Islet of Langerhans (tissue), 1 donor: ENCODE results near the gene TMEM238.
A peak's percentile ranks its signal among the peaks of the same experiment; 100 is the strongest.

ENCODE experiments used
- FAIRE-seq: peaks from one replicate; lab custom pipeline; 2011; peaks lifted over from hg19 to GRCh38; lab: Jason Lieb, UNC

The TMEM238 gene

DNA sequence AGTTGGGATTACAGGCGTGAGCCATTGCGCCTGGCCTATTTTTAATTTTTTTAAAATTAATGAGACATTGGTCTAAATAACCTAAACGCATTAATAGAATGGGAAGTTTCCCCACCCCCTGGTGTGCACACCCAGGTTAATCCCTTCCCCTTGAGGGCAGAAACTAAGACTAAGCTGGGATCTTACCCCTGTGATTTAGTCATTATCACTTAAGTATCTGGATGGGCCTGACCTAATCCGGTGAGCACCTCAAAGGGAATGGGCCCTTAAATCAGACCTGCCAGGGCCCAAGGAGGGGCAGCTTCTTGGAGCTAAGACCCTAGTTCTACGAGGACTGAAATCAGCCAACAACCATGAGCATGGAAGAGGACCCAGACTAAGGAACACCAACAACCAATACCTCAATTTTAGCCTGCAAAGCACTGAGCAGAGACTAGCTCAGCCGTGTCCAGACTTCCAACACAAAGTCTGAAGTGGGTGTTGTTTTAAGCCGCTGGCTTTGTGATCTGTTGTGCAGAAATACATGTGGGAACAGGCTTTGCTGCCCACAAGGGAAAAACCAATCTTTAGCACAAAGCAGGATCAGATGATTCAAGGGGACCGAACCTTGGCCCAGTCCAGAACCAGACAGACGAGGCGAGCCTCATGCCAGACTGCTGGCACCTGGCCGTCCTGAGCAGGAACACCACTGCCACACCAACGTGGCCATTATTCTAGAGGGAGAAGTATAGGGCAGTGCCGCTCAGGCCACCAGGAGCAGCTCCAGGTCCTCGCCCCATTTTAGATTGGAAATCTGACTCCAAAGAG is 16.4 kb upstream of the TMEM238 start:
- FAIRE-seq = no peak

GRCh38 chr19:55398200-55398925 is 14.3 kb upstream of the TMEM238 start:
- FAIRE-seq = no peak

- FAIRE-seq = no peak
These were observed 9.0 kb upstream of the TMEM238 start for GRCh38 chr19:55392820-55393761.

DNA sequence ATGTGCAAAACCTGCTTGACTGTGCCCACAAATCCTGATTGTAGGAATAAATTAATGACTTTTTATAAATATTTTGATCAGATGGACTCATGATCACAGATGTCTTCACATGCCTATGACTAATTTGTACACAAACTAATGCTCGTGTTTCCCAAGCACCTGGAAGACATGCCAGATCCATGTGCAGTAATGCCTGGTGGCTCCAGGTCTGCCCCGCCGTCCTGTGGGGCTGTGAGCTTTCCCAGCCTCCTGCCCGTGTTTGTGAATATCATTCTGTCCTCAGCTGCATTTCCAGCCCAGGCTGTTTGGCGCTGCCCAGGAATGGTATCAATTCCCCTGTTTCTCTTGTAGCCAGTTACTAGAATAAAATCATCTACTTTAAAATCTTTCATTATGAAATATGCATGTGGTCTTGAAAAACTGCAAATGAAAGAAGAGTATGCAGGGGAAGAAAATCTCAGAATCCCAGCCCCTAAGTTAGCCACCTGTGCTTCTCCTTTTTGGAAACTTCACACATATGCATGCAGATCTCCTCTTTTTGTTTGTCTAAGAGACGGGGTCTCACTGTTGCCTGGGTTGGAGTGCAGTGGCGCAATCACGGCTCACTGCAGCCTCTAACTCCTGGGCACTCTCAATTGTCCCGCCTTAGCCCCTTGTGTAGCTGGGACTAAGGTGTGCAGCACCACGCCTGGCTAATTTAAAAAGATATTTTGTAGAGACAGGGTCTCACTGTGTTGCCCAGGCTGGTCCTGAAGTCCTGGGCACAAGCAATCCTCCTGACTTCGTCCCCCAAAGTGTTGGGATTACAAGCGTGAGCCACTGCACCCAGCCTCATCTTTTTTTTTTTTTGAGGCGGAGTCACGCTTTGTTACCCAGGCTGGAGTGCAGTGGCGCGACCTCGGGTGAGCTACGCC is 7.9 kb upstream of the TMEM238 start:
- FAIRE-seq = no peak

DNA sequence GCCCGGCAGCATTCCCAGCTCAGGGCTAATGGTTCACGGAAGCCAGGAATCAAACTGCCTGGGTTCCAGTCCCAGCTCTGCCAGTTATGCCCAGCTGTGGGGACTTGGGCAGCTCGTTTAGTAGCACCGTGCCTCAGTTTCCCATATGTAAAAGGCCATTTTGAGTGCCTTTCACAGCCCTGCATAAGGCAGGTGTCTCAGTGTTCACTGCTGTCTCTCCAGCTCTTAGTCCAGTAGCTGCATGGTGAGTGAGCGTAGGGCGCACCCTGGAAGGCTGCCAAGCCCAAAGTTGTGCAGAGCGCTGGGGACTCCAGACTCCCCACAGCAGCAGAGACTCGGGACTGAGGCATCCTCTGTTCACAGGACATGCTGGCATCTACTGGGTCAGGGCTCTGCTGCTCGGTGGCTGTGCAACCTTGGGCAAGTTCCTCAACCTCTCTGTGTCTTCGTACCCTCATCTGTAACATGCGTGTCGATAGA is 7.1 kb upstream of the TMEM238 start:
- FAIRE-seq = no peak

GRCh38 chr19:55390461-55390880 is 6.4 kb upstream of the TMEM238 start:
- no peak for FAIRE-seq

- no peak for FAIRE-seq
These were observed 5.6 kb upstream of the TMEM238 start for GRCh38 chr19:55389386-55390317.

DNA sequence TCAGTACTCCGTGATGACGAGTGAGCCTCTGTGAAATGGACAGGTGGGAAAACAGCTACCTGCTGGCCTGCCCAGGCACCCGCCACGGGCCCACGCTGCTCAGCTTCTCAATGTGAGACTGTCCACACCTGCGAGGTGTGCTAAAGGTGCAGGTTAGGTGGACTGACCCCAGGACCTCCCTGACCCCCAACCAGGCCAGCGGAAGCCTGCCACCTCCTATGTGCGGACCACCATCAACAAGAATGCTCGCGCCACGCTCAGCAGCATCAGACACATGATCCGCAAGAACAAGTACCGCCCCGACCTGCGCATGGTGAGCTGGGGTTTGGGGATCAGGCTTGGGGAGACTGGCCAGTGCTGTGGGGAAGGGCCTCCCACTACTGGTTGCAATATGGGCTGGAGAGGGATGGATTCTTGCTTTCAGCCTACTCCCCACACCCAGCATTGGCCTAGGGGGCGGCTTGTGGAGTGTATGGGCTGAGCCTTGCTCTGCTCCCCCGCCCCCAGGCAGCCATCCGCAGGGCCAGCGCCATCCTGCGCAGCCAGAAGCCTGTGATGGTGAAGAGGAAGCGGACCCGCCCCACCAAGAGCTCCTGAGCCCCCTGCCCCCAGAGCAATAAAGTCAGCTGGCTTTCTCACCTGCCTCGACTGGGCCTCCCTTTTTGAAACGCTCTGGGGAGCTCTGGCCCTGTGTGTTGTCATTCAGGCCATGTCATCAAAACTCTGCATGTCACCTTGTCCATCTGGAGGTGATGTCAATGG is 3.8 kb upstream of the TMEM238 start:
- no peak for FAIRE-seq

- no peak for FAIRE-seq
These were observed 2.4 kb upstream of the TMEM238 start for GRCh38 chr19:55386493-55386971.

- FAIRE-seq = peak; percentile 38
These were observed 1.8 kb upstream of the TMEM238 start, which contains the start of gene RPL28 for GRCh38 chr19:55385724-55386492. RPL28 (plus strand) TSS chr19:55385932; CDS start chr19:55386358, 426 bp downstream.

DNA sequence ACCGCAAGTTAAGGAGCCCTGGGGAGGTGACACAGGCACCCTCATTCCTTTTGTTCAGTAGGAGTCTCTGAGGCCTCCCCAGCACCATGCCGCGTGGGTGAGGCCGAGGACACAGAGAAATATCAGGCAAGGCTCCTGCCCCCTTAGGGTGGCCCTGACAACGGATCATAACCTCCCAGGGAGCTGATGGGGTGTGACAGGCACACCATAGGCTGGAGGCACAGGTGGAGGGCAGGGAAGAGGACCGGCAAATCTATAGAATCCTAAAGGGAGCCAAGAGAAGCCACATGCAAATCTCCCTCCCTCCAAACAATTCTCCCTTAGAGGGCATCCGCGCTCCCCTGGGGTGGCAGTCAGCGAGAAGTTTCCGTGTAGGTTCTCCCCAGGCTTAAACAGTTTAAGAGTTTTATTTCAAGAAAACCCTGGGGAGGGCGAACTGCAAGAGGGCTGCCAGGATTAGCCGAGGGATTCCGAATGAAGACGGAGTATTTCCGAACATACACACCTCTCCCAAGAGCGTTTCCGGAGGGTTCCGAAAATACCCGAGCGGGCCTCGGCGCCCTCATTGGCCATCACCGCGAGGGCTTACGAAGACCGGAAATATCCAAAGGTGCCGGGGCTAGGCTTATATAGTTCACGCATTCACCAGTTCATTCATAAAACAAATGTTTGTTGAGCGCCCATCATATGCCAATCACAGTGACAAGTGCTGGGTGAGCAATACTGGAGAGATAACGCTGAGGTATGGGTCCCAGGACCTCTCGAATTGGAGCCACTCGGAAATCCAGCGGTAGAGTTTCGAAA is 1.0 kb upstream of the TMEM238 start:
- no peak for FAIRE-seq

DNA sequence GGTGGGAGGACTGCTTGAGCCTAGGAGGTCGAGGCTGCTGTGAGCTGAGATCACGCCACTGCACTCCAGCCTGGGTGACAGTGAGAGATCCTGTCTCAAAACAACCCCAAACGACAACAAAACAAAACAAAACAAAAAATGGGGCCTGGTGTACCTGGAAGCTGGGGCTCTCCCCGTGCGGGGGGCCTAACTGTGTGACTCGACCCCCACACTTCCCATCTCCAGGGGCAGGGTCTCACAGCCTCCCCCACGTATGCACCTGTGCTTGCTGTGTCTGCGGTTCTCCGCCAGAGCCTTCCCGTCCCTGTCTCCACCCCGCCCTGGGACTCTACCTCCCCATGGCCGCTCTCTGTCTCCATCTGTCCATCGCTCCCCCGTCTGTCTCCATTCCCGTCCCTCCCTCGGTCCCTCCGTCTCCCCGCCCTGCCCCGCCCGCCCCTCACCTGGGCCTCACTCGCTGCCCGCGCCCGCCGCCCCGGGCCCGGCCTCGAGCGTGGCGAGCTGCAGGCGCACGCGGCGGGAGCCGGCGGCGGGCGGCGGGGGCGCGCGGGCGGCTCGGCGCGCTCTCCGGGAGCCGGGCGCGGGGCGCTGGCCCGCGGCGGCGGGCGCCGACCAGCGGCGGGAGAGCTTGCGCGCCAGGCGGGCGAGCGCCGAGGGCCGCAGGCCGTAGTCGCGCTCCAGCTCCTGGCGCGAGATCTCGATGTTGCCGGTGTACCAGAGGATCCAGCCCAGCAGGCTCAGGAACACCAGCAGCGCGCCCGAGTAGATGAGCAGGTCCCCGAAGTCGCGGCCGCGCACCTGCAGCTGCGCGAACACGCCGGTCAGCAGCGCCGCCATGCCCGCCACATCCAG is 587 bp downstream of the TMEM238 start:
- FAIRE-seq = no peak

DNA sequence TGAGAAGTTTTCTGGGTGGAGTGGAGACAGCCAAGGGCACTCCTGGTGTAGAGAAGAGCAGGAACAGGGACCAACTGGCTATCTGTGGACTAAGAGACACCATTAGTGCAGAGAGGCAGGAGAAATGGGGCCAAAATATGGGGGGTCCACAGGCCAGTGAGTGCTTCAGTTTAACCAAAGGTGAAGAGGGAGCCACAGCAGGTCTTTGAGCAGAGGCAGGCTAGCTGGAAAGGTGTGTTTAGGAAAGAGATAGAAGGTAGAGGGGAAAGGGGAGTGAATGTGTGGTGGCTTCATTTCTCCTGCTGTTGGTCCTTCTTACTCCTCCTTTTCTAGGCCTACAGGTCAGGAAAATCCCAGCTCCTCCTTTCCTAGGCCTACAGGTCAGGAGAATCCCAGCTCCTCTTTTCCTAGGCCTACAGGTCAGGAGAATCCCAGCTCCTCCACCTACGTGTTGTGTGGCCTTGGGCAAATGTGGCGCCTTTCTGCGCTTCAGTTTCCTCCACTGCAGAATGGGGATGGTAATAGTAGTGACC is 1.5 kb downstream of the TMEM238 start:
- FAIRE-seq = no peak

DNA sequence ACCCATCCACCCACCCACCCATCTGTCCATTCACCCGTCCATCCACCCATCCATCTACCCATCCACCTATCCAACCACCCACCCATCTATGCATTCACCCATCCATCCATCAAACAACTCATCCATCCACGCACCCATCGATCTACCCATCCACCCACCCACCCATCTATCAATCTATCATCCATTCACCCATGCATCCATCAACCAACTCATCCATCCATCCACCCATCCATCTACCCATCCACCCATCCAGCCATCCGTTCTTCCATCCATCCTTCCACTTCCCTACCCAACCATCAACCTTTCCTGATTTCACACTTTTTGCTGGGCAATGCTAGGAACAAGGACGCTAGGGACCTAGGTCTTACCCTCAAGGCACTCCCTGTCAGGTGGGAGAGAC is 2.1 kb downstream of the TMEM238 start:
- no peak for FAIRE-seq

- no peak for FAIRE-seq
These were observed 4.9 kb downstream of the TMEM238 start for GRCh38 chr19:55379174-55379573.
